Nephron (organoid): ENCODE results near the gene ZNF213.
"Not testable (repeated sequence)": the region's sequence is repeated elsewhere in the genome, so short reads cannot be mapped to it uniquely, and the experiment has no call there.

Experiments used
- H3K27ac Mint-ChIP-seq, 3 experiments: 2 replicates each; pipeline ENCODE4 v1.8.0; 2020; ENCODE audit warnings: mixed read lengths in 3 of 3, mild to moderate bottlenecking in 2 of 3, moderate library complexity in 1 of 3
- H3K27me3 Mint-ChIP-seq: 2 replicates; pipeline ENCODE4 v1.8.0; 2021; ENCODE audit warnings: low read depth, mild to moderate bottlenecking, moderate library complexity, mixed read lengths
- H3K36me3 Mint-ChIP-seq: 2 replicates; pipeline ENCODE4 v1.8.0; 2020; ENCODE audit warnings: low read depth, mixed read lengths
- H3K4me1 Mint-ChIP-seq: 2 replicates; pipeline ENCODE4 v1.8.0; 2020; ENCODE audit warnings: mixed read lengths
- H3K4me3 Mint-ChIP-seq, 3 experiments: 2 replicates each; pipeline ENCODE4 v1.8.0; 2020; ENCODE audit warnings: mild to moderate bottlenecking in 3 of 3, mixed read lengths in 3 of 3, moderate library complexity in 2 of 3
- H3K9me3 Mint-ChIP-seq: 2 replicates; pipeline ENCODE4 v1.8.0; 2020; ENCODE audit warnings: mixed read lengths
- TF ChIP-seq, protein P1 (sequence below), 3 experiments: fragments of 200-600 bp; sonication (generic); IDR thresholded peaks; one replicate each; pipeline ENCODE4 v1.5.0; 2021; ENCODE audit warnings: antibody characterized with exemption in 3 of 3; ENCODE audit not compliant: unreplicated experiment in 3 of 3

The ZNF213 gene

DNA sequence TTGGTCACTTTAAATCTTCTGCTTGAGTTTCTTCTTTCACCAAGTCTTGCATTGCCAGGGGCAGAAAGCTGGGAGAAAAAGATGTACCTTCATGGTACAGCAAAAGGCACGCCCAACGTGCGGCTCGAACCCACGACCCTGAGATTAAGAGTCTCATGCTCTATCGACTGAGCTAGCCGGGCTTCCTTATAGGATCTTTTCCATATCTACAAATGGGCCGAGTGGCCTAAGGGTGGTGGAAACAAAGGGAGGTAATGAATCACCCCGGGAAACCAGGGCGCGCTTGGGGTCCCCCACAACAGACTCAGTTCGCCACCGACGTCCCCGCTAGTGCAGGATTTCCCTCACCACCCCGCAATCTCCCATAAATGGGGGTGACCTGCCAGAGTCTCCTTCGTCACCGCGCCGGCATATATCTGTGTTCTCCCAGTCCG, 45.6 kb downstream of the ZNF213 start:
- Mint-ChIP-seq H3K36me3 (no peaks in the 10 kb centered on the region), H3K27me3 (peaks cover 97% of the 10 kb centered on the region), H3K9me3 (peaks cover 7% of the 10 kb centered on the region), H3K27ac (no peak overlapping the region), H3K4me1 (peaks cover 15% of the 10 kb centered on the region), H3K4me3 (no peak overlapping the region)
- TF ChIP-seq, protein P1, sequence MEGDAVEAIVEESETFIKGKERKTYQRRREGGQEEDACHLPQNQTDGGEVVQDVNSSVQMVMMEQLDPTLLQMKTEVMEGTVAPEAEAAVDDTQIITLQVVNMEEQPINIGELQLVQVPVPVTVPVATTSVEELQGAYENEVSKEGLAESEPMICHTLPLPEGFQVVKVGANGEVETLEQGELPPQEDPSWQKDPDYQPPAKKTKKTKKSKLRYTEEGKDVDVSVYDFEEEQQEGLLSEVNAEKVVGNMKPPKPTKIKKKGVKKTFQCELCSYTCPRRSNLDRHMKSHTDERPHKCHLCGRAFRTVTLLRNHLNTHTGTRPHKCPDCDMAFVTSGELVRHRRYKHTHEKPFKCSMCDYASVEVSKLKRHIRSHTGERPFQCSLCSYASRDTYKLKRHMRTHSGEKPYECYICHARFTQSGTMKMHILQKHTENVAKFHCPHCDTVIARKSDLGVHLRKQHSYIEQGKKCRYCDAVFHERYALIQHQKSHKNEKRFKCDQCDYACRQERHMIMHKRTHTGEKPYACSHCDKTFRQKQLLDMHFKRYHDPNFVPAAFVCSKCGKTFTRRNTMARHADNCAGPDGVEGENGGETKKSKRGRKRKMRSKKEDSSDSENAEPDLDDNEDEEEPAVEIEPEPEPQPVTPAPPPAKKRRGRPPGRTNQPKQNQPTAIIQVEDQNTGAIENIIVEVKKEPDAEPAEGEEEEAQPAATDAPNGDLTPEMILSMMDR (IDR thresholded peaks at IDR 0.05; ENCODE audit: unreplicated experiment in 3 of 3): no peak

DNA sequence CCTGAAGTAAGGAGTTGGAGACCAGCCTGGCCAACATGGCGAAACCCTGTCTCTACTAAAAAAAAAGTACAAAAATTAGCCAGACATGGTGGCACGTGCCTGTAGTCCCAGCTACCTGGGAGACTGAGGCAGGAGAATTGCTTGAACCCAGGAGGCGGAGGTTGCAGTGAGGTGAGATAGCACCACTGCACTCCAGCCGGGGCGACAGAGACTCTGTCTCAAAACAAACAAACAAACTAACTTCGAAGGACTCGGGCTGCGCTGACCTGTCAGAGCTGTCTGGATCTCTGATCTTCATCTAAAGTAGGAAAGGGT, 47.4 kb downstream of the ZNF213 start:
- Mint-ChIP-seq H3K4me3 (peak overlapping the region; percentile 81 to 85 (median 82)), H3K4me1 (peaks cover 15% of the 10 kb centered on the region), H3K27me3 (peaks cover 97% of the 10 kb centered on the region)
- H3K27ac Mint-ChIP-seq, H3K9me3 Mint-ChIP-seq, H3K36me3 Mint-ChIP-seq: not testable (repeated sequence)

DNA sequence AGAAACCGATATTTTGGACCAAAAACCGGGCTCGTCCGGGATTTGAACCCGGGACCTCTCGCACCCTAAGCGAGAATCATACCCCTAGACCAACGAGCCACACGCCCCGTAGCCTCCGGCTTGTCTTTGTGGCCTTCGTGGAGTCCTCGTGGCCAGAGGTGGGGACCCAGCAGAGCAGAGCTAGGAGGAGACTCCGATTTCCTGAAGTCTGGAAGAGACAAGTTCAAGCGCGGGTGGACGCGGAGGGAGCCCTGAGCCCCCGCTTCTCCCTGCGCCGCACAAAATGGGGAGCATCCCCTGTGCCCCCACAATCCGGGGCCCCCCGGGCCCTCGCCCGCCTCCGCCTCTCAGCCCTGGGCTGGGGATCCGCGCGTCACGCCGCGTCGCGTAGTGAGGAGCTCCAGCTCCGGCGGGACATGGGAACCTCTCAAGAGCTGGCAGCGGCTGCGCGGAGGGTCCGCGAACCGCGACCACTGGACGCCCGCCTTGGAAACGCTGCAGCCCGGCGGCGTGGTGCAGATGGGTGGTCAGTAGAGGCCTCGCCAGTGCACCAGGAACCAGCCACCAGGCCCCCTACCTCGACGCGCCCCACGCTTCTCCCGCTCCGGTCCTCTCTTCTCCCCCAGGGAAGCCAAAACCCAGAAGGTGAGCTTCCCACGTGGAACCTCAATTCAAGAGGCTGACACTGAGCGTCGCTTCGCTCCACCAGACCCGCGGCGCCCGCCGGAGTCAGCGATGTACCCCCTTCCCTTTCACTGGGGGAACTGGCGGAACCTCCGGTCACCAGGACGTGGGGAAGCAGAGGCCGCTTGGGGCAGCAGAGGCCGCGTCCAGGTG, 48.0 kb downstream of the ZNF213 start:
- H3K9me3 Mint-ChIP-seq: peaks cover 5% of the 10 kb centered on the region
- peak overlapping the region; percentile 81 to 85 (median 82) for H3K4me3 Mint-ChIP-seq
- peaks cover 97% of the 10 kb centered on the region for H3K27me3 Mint-ChIP-seq
- H3K27ac Mint-ChIP-seq: no peak overlapping the region
- no peaks in the 10 kb centered on the region for H3K36me3 Mint-ChIP-seq
- H3K4me1 Mint-ChIP-seq: peaks cover 18% of the 10 kb centered on the region
- TF ChIP-seq, protein P1 (IDR thresholded peaks at IDR 0.05; ENCODE audit: unreplicated experiment in 3 of 3): no peak

DNA sequence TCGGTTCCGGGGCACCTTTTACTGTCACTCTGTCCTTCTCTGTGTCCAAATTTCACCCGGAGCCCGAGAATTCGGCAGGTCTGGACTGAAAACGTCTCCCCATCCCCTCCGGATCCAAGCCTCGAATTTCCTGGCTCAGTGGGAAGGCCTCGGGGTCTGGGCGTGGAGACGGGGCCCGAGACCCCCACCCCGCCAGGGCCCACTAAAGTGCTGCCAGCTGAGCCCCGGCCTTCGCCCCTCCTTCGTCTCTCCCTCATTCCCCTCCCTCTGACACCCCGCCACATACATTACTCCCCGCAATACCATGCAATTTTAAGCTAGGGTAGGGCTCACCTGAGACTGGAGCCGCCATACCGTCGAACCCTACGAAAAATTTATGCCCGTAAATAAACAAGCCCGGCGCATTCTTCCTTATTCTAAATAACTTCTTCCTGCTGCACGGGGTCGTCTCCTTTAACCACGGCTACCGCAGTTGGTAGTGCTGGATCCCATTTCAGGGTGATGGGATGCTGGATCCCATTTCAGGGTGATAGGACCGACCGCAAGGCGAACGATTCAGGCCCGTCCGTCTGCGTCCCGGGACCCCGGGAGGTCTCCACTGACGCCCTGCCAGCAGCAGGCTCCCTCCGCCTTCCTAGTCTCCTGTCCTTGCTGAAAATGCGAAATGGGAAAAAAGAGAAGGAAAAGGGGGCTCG, 48.8 kb downstream of the ZNF213 start:
- Mint-ChIP-seq H3K9me3 (peaks cover 5% of the 10 kb centered on the region), H3K4me1 (peaks cover 24% of the 10 kb centered on the region), H3K36me3 (no peaks in the 10 kb centered on the region), H3K4me3 (peak overlapping the region; percentile 77 to 84 (median 81)), H3K27me3 (peaks cover 97% of the 10 kb centered on the region), H3K27ac (no peak overlapping the region)
- TF ChIP-seq, protein P1 (IDR thresholded peaks at IDR 0.05; ENCODE audit: unreplicated experiment in 3 of 3): no peak

DNA sequence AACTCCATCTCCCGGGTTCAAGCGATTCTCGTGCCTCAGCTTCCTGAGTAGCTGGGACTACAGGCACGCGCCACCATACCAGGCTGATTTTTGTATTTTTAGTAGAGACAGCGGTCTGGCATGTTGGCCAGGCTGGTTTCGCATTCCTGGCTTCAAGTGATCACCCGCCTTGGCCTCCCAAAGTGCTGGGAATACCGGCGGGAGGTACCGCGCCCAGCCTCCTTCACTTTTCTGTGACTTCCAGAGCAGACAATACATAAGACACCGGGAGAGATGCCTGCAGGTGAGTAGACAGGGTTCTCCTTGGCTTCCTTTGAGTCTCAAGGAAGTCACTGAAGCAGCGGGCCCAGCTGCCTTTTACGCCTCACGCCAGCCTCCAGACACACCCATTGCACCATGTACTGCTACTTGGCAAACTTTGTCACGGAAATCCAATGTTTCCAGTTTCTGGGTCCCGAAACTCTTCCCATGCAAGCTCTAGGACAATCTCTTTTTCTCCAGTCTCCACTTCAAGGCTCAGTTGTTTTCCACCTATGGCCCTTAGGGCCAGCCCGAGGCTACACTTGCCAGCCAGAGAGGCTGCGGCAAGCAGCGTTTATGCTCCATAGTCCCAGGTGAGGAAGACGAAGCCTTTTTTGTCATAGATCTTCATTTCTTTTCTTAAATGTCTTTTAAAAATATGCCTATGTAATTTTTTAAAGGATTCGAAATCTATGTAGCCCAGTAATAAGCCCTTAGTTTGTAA, 52.3 kb downstream of the ZNF213 start:
- TF ChIP-seq, protein P1 (IDR thresholded peaks at IDR 0.05; ENCODE audit: unreplicated experiment in 3 of 3): no peak
- peak overlapping the region; percentile 88 to 89 (median 89) for H3K4me3 Mint-ChIP-seq
- peaks cover 5% of the 10 kb centered on the region for H3K36me3 Mint-ChIP-seq
- peaks cover 97% of the 10 kb centered on the region for H3K27me3 Mint-ChIP-seq
- peaks cover 6% of the 10 kb centered on the region for H3K9me3 Mint-ChIP-seq
- H3K27ac Mint-ChIP-seq: no peak overlapping the region
- peaks cover 31% of the 10 kb centered on the region for H3K4me1 Mint-ChIP-seq
